Fibroblast of mammary gland (primary cell): ENCODE measurements around the gene MALAT1.

Source experiments
- DNase-seq: peaks from one replicate; pipeline ENCODE4 v3.0.0-alpha.2; 2010; ENCODE audit warnings: low read depth
- H3K4me3 ChIP-seq: 2 replicates; pipeline ENCODE4 v1.5.1; 2011; ENCODE audit warnings: low read depth, mild to moderate bottlenecking, low read length, moderate library complexity; ENCODE audit not compliant: control insufficient read depth
- CTCF ChIP-seq: conservative IDR thresholded peaks from 2 replicates; pipeline ENCODE4 v1.5.1; 2011; ENCODE audit warnings: low read depth, low read length, inconsistent platforms; ENCODE audit not compliant: control insufficient read depth, insufficient read depth

The MALAT1 gene

DNA sequence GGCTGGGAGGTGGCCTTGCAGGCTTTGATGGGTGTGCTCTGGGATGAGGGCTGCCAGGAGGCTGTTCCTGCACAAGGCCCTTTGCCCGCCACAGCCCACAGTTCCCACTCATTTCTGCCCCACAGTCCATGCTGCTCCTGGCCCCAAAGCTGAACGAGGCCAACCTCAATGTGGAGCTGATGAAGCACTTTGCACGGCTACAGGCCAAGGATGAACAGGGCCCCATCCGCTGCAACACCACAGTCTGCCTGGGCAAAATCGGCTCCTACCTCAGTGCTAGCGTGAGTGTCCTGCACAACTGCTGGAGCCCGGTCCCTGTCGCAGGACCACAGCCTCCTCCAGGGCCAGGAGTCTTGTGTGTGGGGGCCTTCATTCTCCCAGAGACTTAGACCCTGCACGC, 36.3 kb downstream of the MALAT1 start:
- TF ChIP-seq CTCF, result no peak
- H3K4me3 ChIP-seq, result no peak overlapping the region
- DNase-seq, result no peak

- H3K4me3 ChIP-seq, result no peak overlapping the region
- no peak for DNase-seq
These were observed 37.8 kb downstream of the MALAT1 start for GRCh38 chr11:65536412-65537295.

GRCh38 chr11:65537296-65537597, 38.4 kb downstream of the MALAT1 start:
- no peak for TF ChIP-seq CTCF
- H3K4me3 ChIP-seq, result no peak overlapping the region

More at GRCh38 chr11:65536412-65537295, 37.8 kb downstream of the MALAT1 start:
- TF ChIP-seq CTCF, result no peak

GRCh38 chr11:65537620-65538231, 38.9 kb downstream of the MALAT1 start:
- H3K4me3 ChIP-seq, result no peak overlapping the region
- TF ChIP-seq CTCF, result no peak
- no peak for DNase-seq

More at GRCh38 chr11:65537296-65537597, 38.4 kb downstream of the MALAT1 start:
- no peak for DNase-seq

- DNase-seq, result no peak
- no peak for TF ChIP-seq CTCF
- H3K4me3 ChIP-seq, result no peak overlapping the region
These were observed 39.5 kb downstream of the MALAT1 start for GRCh38 chr11:65538232-65538914.

DNA sequence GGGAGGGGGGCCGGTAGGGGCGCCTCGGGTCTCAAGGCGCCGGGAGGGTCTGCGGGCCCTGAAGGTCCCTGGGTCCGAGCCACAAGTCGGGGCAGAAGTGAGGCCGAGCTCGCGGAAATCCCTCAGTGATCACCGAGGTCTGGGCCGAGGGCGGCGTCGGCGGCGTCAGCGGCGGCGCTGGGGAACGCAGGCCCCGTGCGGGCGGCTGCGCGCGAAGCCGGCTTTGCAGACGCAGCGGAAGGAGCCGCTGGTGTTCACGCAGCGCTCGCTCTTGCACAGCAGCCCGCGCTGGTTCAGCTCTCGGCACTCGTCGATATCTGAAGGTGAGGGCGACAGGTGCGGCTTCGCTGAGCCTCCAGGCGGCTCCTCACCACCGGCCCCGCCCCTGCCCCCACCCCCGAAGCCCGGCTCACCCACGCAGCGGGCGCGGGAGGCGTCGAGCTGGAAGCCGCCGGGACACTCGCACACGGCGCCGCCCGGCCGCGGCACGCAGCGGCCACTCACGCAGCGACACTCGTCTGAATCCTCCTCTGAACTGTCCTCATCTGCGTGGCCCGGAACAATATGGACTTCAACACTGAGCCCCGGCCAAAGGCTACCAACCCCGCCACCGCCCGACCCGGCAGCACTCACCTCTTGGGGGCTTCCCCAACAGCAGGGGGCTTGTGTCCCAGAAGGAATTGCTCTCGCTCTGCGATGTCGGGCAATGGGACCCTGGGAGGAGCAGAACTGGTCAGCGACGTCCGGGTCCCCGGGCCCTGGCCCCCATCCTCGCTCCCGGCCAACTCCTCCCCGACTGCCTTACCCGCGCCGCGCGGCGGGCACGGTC, 40.3 kb downstream of the MALAT1 start:
- TF ChIP-seq CTCF, result no peak
- no peak for DNase-seq
- no peak overlapping the region for H3K4me3 ChIP-seq
